NCI-H446 (cell line): ENCODE data around the gene RNF2.
"Not testable (repeated sequence)": the region's sequence is repeated elsewhere in the genome, so short reads cannot be mapped to it uniquely, and the experiment has no call there.

Experiments used
- DNase-seq, 2 experiments: peaks; one replicate each; lab custom pipeline; 2025; lab: John Stamatoyannopoulos, UW

RNF2 gene

GRCh38 chr1:185044981-185045813 is at the start of gene RNF2:
TSS of gene RNF2 (plus strand) at chr1:185045558. CDS start at chr1:185087554, 41,996 bp downstream.
- peak; percentile 59 to 89 for DNase-seq

- DNase-seq: not testable (repeated sequence)
These were observed 45.4 kb upstream of the RNF2 start for GRCh38 chr1:184999974-185000373.

DNA sequence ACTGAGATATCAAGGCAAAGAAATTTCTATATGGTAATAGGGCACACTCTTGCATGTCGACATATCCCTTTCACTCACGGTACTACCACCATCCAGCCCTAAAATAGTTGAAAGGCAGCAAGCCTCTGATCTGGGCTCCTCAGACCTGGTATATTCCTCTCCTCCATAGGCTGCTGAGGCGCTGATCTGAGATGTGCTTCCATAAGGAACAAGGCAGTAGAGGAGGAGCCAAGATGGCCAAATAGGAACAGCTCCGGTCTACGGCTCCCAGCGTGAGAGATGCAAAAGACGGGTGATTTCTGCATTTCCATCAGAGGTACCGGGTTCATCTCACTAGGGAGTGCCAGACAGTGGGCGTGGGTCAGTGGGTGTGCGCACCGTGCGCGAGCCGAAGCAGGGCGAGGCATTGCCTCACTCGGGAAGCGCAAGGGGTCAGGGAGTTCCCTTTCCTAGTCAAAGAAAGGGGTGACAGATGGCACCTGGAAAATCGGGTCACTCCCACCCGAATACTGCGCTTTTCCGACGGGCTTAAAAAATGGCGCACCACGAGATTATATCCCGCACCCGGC is 44.0 kb upstream of the RNF2 start:
- not testable (repeated sequence) for DNase-seq

DNA sequence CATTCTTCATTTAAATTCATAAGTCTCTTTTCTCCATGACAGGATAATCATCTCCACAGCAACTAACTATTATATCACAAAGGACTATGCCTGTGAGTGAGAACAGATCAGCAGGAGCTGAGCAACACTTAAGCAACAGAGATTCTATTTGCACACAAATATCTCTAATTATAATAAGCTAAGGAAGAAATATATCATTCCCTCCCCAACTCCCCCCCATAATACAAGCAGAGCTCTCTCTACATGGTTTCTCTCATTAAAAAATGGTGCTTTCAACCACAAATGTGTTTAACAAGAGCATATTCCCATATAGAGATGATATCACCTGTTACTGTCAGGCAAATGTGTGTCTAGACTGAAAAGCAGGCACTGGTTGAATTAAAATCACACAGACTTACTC is 36.5 kb upstream of the RNF2 start:
- DNase-seq: no peak

DNA sequence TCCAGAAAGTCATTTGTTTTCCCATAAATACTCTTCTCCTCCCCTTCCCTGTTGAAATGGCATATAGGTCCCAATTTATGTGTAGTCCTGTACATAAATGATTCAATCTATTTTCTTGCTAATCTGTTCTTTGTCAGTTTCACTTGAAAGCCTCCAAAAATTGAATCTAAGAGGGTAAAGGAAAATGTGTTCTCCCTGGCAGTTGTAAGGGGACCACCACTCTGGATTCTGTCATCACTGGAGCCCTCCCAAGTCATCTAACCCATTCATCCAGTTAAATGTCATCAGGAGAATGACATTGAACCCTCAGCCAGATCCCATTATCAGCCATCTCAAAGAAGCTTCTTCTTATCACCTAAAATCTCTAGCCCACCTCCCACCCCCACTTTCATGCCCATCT is 35.0 kb upstream of the RNF2 start:
- no peak for DNase-seq

- DNase-seq: no peak
These were observed 30.4 kb upstream of the RNF2 start for GRCh38 chr1:185014941-185015340.

GRCh38 chr1:185015631-185016030 is 29.7 kb upstream of the RNF2 start:
- no peak for DNase-seq

DNA sequence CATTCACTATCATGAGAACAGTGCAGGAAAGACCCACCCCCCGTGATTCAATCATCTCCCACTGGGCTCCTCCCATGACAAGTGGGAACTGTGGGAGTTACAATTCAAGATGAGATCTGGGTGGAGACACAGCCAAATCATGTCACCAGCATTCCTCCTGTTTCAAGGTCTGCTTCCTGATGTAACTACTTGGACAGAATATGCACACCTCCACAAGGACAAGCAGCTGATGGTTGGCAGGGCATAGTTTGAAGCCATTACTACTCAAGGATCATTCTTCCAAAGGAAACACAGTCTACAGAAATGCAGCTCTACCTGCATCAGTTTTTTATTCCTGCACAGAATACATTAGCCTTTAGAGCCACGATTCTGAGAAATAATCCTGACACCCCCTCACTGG is 28.5 kb upstream of the RNF2 start:
- no peak for DNase-seq

DNA sequence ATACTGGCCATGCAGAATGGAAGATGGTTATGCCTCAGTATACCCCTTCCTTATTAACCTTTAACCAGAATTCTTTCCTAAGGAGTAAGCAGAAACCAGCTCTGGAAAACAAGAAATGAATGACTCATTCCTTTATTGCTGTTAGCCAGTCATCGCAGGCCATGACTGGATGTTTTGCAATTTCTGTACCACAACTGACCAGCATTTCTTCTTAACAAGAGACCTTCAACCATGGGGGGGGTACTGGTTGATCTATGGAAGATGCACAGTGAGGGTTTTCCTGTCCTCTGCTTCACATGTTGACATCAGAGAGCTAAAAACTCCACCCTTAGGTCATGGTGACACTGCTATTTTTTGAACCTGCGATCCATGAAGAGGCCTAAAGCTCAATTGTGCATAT is 28.0 kb upstream of the RNF2 start:
- no peak for DNase-seq

DNA sequence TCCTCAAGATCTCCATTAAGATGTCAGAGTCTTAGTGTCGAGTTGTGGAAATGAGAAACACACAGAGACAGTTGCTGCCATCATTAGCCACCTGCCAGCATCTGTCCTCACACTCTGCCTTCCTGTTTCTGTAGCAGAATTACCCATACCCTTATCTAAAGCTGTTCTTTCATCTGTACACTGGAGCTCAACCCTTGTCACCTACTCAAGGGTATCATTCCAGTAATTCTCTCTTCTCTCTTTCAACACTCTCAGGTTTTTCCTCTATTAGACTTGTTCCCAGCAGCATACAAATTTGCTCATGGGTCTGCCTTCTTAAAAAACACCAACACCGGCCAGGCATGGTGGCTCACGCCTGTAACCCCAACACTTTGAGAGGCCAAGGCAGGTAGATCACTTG is 27.4 kb upstream of the RNF2 start:
- DNase-seq: no peak

DNA sequence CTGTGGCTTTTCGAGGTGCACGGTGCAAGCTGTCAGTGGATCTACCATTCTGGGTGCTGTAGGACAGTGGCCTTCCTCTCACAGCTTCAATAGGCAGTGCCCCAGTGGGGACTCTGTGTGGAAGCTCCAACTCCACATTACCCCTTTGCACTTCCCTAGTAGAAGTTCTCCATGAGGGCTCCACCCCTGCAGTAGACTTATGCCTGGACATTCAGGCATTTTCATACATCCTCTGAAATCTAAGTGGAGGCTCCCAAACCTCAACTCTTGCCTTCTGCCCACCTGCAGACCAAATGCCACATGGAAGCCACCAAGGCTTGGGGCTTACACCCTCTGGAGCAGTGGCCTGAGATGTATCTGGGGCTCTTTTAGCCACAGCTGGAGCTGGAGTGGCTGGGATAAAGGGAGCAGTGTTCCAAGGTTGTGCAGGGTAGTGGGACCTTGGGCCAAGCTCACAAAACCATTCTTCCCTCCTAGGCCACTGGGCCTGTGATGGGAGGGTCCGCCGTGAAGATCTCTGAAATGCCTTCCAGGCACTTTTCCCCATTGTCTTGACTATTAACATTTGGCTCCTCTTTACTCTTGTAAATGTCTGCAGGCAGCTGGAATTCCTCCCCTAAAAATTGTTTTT is 18.0 kb upstream of the RNF2 start:
- DNase-seq: no peak

DNA sequence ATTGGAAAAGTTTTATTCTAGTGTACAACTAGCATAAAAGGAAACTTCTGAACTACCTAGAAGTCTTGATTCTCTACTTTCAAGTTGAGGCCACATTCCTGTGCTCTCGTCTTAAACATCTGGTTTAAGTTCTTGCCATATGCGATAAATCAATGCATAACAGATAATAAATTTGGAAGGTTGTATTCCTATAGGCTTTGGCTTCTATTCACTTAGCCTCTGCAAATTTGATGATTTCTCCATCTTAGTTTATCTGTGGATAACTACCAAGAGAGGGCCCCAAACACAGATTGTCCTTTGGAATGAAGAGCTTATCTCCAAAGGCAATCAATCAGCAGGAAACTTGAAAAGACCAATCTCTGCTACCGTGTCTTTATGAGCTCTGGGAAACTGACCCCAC is 11.7 kb upstream of the RNF2 start:
- no peak for DNase-seq

DNA sequence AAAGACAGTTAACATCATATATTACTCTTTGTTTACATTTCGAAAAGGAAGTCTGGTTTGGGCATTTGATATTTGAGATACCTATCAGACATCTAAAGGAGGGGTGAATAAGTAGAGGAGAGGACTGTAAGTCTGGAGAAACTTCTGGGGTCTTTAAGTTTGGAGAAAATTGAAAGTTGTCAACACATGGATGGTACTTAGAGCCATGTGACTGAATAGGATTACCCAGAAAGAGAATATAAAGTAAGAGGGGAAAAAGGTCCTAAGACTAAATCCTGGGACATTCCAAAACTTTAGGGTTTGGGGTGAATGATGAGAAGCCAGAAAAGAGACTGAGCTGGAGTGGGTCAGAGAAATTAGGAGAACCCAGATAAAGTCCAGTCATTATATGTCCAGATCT is 10.1 kb upstream of the RNF2 start:
- DNase-seq: no peak

DNA sequence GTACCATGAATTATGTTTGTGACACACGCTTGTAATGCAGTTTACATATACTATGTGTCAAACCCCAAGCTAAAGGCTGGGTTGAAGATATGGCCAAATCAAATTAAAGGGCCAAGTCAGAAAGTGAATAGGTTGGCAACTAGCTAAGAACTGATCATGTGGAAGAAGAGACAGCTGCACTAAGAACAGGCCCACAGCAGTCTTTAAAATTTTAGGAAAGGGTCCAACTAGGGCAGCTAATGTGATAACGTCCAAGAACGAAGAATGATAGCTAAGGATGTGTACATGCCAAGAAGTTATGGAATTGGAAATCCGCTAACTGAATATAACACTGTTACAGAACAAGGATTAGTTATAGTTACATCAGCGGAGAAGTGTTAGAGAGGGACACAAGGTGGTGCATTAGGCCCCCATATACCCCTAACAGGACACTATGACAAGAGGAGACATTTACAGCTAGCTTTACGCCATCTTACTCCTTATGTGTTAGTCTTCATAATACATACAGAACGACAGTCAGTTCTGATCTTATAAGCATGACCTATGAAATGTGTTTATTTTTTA is 6.5 kb upstream of the RNF2 start:
- peak in 1 of 2 experiments; percentile 19 for DNase-seq

GRCh38 chr1:185039726-185040407 is 5.5 kb upstream of the RNF2 start:
- DNase-seq: no peak

DNA sequence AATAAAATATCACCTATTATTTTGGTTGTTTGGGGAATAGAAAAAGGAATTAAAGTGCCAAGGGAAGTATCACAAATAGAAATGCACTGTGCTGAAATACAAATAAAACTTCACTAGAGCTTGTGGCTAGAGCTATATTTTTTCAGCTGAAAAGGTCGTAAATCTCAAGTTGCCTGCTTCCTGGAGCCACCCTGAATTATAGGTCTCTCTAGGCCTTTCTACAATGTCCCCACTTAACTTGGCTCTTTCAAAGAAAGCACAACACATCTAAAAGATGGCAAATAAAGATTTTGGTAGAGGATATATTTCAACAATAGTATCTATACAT is 5.0 kb upstream of the RNF2 start:
- DNase-seq: no peak

DNA sequence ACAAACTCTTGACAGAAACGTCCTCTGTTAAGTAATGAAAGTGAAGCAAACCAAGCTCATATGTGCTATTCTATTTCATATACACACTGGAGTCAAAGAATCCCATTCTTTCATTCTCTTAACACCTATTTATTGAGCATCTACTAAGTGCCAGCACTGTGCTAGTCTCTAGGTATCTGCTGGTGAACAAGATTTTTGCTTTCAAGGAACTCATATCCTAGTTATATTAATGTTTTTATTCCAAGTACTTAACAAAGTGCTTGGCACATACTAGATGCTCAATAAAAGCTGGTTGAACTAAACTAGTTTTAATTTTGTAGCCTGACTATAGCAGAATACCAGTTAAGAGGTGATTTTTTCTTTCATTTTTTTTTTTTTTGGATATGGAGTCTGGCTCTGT is 3.6 kb upstream of the RNF2 start:
- DNase-seq: no peak

GRCh38 chr1:185042737-185043136 is 2.6 kb upstream of the RNF2 start:
- no peak for DNase-seq

GRCh38 chr1:185044387-185044786 is 971 bp upstream of the RNF2 start:
- no peak for DNase-seq

- DNase-seq: peak; percentile 16 to 23
These were observed 595 bp downstream of the RNF2 start for GRCh38 chr1:185045814-185046492.

GRCh38 chr1:185046668-185047067 is 1.3 kb downstream of the RNF2 start:
- no peak for DNase-seq

DNA sequence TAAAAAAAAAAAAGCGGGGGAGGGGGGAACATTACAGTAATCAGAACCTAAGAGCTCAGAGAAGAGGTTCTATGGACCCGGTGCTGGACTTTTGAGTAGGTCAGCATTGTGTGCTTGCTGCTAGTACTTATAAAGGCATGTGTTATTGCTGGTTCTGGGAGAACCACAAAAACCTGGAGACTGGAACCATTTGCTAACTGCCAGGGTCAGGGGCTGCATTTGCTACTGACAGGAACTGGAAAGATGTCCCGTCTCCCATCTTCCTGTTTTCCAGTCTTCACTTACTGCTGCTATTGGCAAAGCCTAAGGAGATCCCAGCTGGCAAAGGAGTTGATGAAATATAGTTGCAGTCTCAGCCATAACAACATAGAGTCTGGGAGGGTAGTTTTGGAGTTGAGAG is 4.3 kb downstream of the RNF2 start:
- peak in 1 of 2 experiments; percentile 11 for DNase-seq
